Smooth muscle cell (in vitro differentiated cells): Measurements from ENCODE around the gene ILDR1. TPM values are rescaled to one million over a fixed set of nuclear protein-coding genes. Genes with fewer than 3 reads are reported as not detected.
A peak's percentile ranks its signal among the peaks of the same experiment; 100 is the strongest.

ENCODE experiments used
- DNase-seq: peaks from one replicate; lab custom pipeline; 2025; ENCODE audit not compliant: unreplicated experiment; lab: John Stamatoyannopoulos, UW
- H2AFZ ChIP-seq: fragments of 200-600 bp; sonication (generic); 2 replicates; pipeline ENCODE4 v1.6.0; 2016; ENCODE audit warnings: antibody characterized with exemption, low read depth, mild to moderate bottlenecking
- H3F3A ChIP-seq: fragments of 200-600 bp; sonication (generic); 2 replicates; pipeline ENCODE4 v1.6.0; 2017; ENCODE audit warnings: antibody characterized with exemption, low read depth
- H3K27ac ChIP-seq: fragments of 200-600 bp; sonication (generic); 2 replicates; pipeline ENCODE4 v1.5.1; 2016; ENCODE audit warnings: low read depth, mild to moderate bottlenecking
- H3K27me3 ChIP-seq: fragments of 200-600 bp; sonication (generic); 2 replicates; pipeline ENCODE4 v1.6.1; 2016; ENCODE audit warnings: low read depth, mild to moderate bottlenecking
- H3K36me3 ChIP-seq: fragments of 200-600 bp; sonication (generic); 2 replicates; pipeline ENCODE4 v1.5.1; 2016; ENCODE audit warnings: low read depth
- H3K4me1 ChIP-seq: fragments of 200-600 bp; sonication (generic); 2 replicates; pipeline ENCODE4 v1.5.1; 2016; ENCODE audit warnings: low read depth
- H3K4me2 ChIP-seq: fragments of 200-600 bp; sonication (generic); 2 replicates; pipeline ENCODE4 v1.6.0; 2016; ENCODE audit warnings: mild to moderate bottlenecking
- H3K4me3 ChIP-seq: fragments of 200-600 bp; sonication (generic); 2 replicates; pipeline ENCODE4 v1.5.1; 2016; ENCODE audit warnings: mild to moderate bottlenecking
- H3K79me2 ChIP-seq: fragments of 200-600 bp; sonication (generic); 2 replicates; pipeline ENCODE4 v1.6.0; 2016; ENCODE audit warnings: low read depth, mild to moderate bottlenecking
- H3K9ac ChIP-seq: fragments of 200-600 bp; sonication (generic); 2 replicates; pipeline ENCODE4 v1.6.0; 2016; ENCODE audit warnings: low read depth
- H3K9me3 ChIP-seq: fragments of 200-600 bp; sonication (generic); replicated peaks from 2 replicates; pipeline ENCODE4 v1.5.1; 2016; ENCODE audit warnings: low read depth
- H4K20me1 ChIP-seq: fragments of 200-600 bp; sonication (generic); 2 replicates; pipeline ENCODE4 v1.6.0; 2016; ENCODE audit warnings: low read depth
- WGBS: methylation state at CpG from one replicate; pipeline ENCODE4 v1.1.7; 2016; ENCODE audit warnings: low lambda C conversion rate; 5-methylcytosine and 5-hydroxymethylcytosine counted together
- polyA plus RNA-seq: library from polyadenylated mRNA; unstranded; fragments of >200 nt; fragmentation: Nextera tagmentation; extraction: Ambion mirVana; gene quantifications from 2 replicates; pipeline ENCODE4 v1.2.1, GENCODE V29; 2016
- total RNA-seq: library from RNA; depleted of rRNA; stranded (reverse); fragments of >200 nt; gene quantifications from 2 replicates; pipeline ENCODE4 v1.2.3, GENCODE V29; 2014
- TF ChIP-seq, protein P1 (sequence below): fragments of 200-600 bp; sonication (generic); IDR thresholded peaks from 2 replicates; pipeline ENCODE4 v1.5.1; 2017; ENCODE audit warnings: borderline replicate concordance, mild to moderate bottlenecking, antibody characterized with exemption; ENCODE audit not compliant: insufficient read depth, poor library complexity, severe bottlenecking

Gene ILDR1
- total and polyA plus RNA-seq, 2 experiments from 2014 or later, result 1.4 TPM; not detected in 1

DNA sequence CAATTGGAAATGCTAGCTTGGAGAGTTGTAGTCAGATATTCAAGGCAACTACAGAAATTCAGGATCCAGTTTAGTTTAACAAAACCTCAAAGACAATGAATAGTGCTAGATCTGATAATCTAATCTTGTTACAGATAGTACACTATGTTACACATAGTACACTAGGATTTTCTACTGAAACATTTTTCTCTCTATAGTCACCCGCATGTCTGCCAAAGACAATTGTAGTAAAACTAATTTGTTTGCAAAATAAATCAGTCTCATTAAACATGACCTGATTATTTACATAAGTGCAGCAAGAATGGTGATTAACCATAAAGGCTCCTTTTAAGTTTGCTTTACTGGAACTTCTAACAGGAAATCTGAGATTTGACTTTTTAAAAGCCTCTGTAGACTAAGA lies 52.0 kb downstream of the ILDR1 start:
- Histone ChIP-seq H4K20me1 (no peaks in the 10 kb centered on the region), H3K4me3 (no peak overlapping the region), H3K9me3 (no peaks in the 10 kb centered on the region), H3K79me2 (no peaks in the 10 kb centered on the region), H3K36me3 (no peaks in the 10 kb centered on the region), H2AFZ (no peak overlapping the region), H3K4me2 (peak overlapping the region; percentile 3), H3K9ac (no peak overlapping the region), H3K27ac (peak overlapping the region; percentile 33), H3F3A (peaks cover 5% of the 10 kb centered on the region), H3K4me1 (no peaks in the 10 kb centered on the region), H3K27me3 (no peaks in the 10 kb centered on the region)
- no peak for DNase-seq
- 24% methylated on average over 1 of the region's 1 CpG for WGBS
- TF ChIP-seq, protein P1, sequence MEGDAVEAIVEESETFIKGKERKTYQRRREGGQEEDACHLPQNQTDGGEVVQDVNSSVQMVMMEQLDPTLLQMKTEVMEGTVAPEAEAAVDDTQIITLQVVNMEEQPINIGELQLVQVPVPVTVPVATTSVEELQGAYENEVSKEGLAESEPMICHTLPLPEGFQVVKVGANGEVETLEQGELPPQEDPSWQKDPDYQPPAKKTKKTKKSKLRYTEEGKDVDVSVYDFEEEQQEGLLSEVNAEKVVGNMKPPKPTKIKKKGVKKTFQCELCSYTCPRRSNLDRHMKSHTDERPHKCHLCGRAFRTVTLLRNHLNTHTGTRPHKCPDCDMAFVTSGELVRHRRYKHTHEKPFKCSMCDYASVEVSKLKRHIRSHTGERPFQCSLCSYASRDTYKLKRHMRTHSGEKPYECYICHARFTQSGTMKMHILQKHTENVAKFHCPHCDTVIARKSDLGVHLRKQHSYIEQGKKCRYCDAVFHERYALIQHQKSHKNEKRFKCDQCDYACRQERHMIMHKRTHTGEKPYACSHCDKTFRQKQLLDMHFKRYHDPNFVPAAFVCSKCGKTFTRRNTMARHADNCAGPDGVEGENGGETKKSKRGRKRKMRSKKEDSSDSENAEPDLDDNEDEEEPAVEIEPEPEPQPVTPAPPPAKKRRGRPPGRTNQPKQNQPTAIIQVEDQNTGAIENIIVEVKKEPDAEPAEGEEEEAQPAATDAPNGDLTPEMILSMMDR, result no peak

GRCh38 chr3:121969631-121970030 lies 52.4 kb downstream of the ILDR1 start:
- H3K79me2 ChIP-seq, result no peaks in the 10 kb centered on the region
- H4K20me1 ChIP-seq, result no peaks in the 10 kb centered on the region
- no peak overlapping the region for H3K4me3 ChIP-seq
- H3K27me3 ChIP-seq, result no peaks in the 10 kb centered on the region
- TF ChIP-seq, protein P1, result no peak
- no peaks in the 10 kb centered on the region for H3K4me1 ChIP-seq
- DNase-seq, result no peak
- no peak overlapping the region for H3K4me2 ChIP-seq
- H3F3A ChIP-seq, result peaks cover 5% of the 10 kb centered on the region
- H3K9ac ChIP-seq, result no peak overlapping the region
- H2AFZ ChIP-seq, result no peak overlapping the region
- 52% methylated on average over 2 of the region's 2 CpGs for WGBS
- H3K36me3 ChIP-seq, result no peaks in the 10 kb centered on the region
- no peaks in the 10 kb centered on the region for H3K9me3 ChIP-seq
- peak overlapping the region; percentile 33 for H3K27ac ChIP-seq

- Histone ChIP-seq H3K79me2 (no peaks in the 10 kb centered on the region), H3K9me3 (no peaks in the 10 kb centered on the region), H3K27ac (no peak overlapping the region), H2AFZ (no peak overlapping the region), H3K36me3 (no peaks in the 10 kb centered on the region), H3K9ac (no peak overlapping the region), H3K4me1 (no peaks in the 10 kb centered on the region), H3F3A (no peaks in the 10 kb centered on the region), H4K20me1 (no peaks in the 10 kb centered on the region), H3K4me3 (no peak overlapping the region), H3K4me2 (no peak overlapping the region), H3K27me3 (no peaks in the 10 kb centered on the region)
- TF ChIP-seq, protein P1, result no peak
- 95% methylated on average over 1 of the region's 1 CpG for WGBS
- no peak for DNase-seq
Measured at GRCh38 chr3:121963608-121964007, 58.4 kb downstream of the ILDR1 start.

DNA sequence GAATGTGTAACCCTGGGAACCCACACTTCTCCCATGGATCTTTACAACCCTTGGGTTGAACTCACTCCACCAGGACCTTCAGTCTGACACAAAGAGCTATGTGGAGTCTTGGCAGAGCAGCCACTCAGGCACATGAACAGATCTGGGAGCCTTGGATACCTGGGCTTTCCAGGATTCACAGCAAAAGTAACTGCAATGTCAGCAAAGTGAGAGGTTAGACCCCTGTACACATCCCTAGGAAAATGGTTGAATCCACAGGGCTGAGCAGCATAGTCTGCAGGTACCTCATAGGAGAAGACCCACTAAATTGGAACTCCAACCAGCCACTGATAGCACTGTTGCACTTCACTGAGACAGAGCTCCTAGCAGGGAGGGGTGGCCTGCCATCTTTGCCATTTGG lies 59.6 kb downstream of the ILDR1 start:
- Histone ChIP-seq H3K9ac (no peak overlapping the region), H3K79me2 (no peaks in the 10 kb centered on the region), H3F3A (no peaks in the 10 kb centered on the region), H3K27ac (no peak overlapping the region), H3K36me3 (no peaks in the 10 kb centered on the region), H3K4me1 (no peaks in the 10 kb centered on the region), H4K20me1 (no peaks in the 10 kb centered on the region), H3K27me3 (no peaks in the 10 kb centered on the region), H2AFZ (no peak overlapping the region), H3K9me3 (no peaks in the 10 kb centered on the region), H3K4me2 (no peak overlapping the region), H3K4me3 (no peak overlapping the region)
- TF ChIP-seq, protein P1, result no peak
- no peak for DNase-seq
